Measurements from ENCODE around the gene AKNA. TPM values are rescaled to one million over a fixed set of nuclear protein-coding genes. Genes with fewer than 3 reads are reported as not detected.
"Not testable (repeated sequence)": the region's sequence is repeated elsewhere in the genome, so short reads cannot be mapped to it uniquely, and the experiment has no call there.

The AKNA gene
- total RNA-seq, 1 experiment from 2014 or later: 10.1 TPM

DNA sequence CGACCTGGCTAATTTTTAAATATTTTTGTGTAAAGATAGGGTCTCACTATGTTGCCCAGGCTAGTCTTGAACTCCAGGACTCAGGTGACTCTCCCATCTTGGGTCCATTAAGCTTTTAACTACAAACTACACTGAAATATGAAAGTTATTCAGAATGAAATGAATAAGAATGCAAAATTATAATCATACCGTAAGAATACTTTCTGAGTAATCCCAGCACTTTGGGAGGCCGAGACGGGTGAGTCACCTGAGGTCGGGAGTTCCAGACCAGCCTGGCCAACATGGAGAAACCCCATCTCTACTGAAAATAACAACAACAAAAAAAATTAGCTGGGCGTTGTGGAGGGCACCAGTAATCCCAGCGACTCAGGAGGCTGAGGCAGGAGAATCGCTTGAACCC lies 66.0 kb downstream of the AKNA start:
- Histone ChIP-seq H3K27me3 (ENCODE audit: control insufficient read depth, insufficient read depth, low read length) (no peaks in the 10 kb centered on the region), H3K4me3 (ENCODE audit: low read depth in 2 of 2, low read length in 2 of 2) (no peak overlapping the region), H3K4me1 (ENCODE audit: control insufficient read depth, insufficient read depth, low read length) (no peaks in the 10 kb centered on the region), H3K36me3 (ENCODE audit: control insufficient read depth, insufficient read depth, low read length) (no peaks in the 10 kb centered on the region), H3K27ac (ENCODE audit: low read length) (no peak overlapping the region), H3K9me3 (ENCODE audit: control insufficient read depth, insufficient read depth, low read depth, low read length) (no peaks in the 10 kb centered on the region)
- in situ Hi-C loops (cut with HindIII; ENCODE audit: low pct_unique_long_range_greater_than_20kb, low sequenced_read_pairs) (no loop called here), intact Hi-C loops (cut with micrococcal nuclease; ENCODE audit: unreplicated experiment) (no loop called here)
- ATAC-seq: no peak
- TF ChIP-seq, protein P1, sequence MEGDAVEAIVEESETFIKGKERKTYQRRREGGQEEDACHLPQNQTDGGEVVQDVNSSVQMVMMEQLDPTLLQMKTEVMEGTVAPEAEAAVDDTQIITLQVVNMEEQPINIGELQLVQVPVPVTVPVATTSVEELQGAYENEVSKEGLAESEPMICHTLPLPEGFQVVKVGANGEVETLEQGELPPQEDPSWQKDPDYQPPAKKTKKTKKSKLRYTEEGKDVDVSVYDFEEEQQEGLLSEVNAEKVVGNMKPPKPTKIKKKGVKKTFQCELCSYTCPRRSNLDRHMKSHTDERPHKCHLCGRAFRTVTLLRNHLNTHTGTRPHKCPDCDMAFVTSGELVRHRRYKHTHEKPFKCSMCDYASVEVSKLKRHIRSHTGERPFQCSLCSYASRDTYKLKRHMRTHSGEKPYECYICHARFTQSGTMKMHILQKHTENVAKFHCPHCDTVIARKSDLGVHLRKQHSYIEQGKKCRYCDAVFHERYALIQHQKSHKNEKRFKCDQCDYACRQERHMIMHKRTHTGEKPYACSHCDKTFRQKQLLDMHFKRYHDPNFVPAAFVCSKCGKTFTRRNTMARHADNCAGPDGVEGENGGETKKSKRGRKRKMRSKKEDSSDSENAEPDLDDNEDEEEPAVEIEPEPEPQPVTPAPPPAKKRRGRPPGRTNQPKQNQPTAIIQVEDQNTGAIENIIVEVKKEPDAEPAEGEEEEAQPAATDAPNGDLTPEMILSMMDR (IDR thresholded peaks at IDR 0.05): no peak
- TF ChIP-seq POLR2AphosphoS5 (IDR thresholded peaks at IDR 0.05; ENCODE audit: low read depth, low read length) (no peak), TCF7L2 (IDR thresholded peaks at IDR 0.05; ENCODE audit: low read depth, low read length) (no peak), SIN3A (IDR thresholded peaks at IDR 0.05; ENCODE audit: borderline replicate concordance, insufficient read depth, low read depth, low read length) (no peak)
- TF ChIP-seq, protein P2, sequence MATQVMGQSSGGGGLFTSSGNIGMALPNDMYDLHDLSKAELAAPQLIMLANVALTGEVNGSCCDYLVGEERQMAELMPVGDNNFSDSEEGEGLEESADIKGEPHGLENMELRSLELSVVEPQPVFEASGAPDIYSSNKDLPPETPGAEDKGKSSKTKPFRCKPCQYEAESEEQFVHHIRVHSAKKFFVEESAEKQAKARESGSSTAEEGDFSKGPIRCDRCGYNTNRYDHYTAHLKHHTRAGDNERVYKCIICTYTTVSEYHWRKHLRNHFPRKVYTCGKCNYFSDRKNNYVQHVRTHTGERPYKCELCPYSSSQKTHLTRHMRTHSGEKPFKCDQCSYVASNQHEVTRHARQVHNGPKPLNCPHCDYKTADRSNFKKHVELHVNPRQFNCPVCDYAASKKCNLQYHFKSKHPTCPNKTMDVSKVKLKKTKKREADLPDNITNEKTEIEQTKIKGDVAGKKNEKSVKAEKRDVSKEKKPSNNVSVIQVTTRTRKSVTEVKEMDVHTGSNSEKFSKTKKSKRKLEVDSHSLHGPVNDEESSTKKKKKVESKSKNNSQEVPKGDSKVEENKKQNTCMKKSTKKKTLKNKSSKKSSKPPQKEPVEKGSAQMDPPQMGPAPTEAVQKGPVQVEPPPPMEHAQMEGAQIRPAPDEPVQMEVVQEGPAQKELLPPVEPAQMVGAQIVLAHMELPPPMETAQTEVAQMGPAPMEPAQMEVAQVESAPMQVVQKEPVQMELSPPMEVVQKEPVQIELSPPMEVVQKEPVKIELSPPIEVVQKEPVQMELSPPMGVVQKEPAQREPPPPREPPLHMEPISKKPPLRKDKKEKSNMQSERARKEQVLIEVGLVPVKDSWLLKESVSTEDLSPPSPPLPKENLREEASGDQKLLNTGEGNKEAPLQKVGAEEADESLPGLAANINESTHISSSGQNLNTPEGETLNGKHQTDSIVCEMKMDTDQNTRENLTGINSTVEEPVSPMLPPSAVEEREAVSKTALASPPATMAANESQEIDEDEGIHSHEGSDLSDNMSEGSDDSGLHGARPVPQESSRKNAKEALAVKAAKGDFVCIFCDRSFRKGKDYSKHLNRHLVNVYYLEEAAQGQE (IDR thresholded peaks at IDR 0.05; ENCODE audit: insufficient read depth in 1 of 2, low read depth in 2 of 2, low read length in 1 of 2): no peak
- no TSS peak for BruUV-seq (replicated peaks)
- ChIA-PET CTCF (no interaction called here), POLR2A (no interaction called here)
- no peak for DNase-seq (ENCODE audit: low read depth, low spot score)

DNA sequence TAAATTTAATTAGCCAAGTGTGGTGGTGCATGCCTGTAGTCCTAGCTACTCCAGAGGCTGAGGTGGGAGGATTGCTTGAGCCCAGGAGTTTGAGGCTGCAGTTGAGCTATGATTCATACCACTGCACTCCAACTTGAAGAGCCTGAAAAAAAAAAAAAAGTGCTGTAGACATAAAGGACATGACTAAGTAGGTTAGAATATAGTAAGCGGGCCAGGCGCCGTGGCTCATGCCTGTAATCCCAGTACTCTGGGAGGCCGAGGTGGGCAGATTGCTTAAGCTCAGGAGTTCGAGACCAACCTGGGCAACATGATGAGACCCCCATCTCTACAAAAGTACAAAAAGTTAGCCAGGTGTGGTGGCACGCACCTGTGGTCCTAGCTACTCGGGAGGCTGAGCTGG lies 67.1 kb downstream of the AKNA start:
- H3K4me1 ChIP-seq (ENCODE audit: control insufficient read depth, insufficient read depth, low read length); BruUV-seq (replicated peaks); H3K27ac ChIP-seq (ENCODE audit: low read length); H3K27me3 ChIP-seq (ENCODE audit: control insufficient read depth, insufficient read depth, low read length); DNase-seq (ENCODE audit: low read depth, low spot score); ATAC-seq; intact Hi-C loops (cut with micrococcal nuclease; ENCODE audit: unreplicated experiment); H3K9me3 ChIP-seq (ENCODE audit: control insufficient read depth, insufficient read depth, low read depth, low read length); H3K4me3 ChIP-seq (ENCODE audit: low read depth in 2 of 2, low read length in 2 of 2); H3K36me3 ChIP-seq (ENCODE audit: control insufficient read depth, insufficient read depth, low read length); in situ Hi-C loops (cut with HindIII; ENCODE audit: low pct_unique_long_range_greater_than_20kb, low sequenced_read_pairs); POLR2A ChIA-PET: not testable (repeated sequence)
- CTCF ChIA-PET: interaction anchor here (0.7 kb wide), 1 partner anchor 220 kb away, joined by 3 read pairs; no protein-coding TSS in a partner anchor

DNA sequence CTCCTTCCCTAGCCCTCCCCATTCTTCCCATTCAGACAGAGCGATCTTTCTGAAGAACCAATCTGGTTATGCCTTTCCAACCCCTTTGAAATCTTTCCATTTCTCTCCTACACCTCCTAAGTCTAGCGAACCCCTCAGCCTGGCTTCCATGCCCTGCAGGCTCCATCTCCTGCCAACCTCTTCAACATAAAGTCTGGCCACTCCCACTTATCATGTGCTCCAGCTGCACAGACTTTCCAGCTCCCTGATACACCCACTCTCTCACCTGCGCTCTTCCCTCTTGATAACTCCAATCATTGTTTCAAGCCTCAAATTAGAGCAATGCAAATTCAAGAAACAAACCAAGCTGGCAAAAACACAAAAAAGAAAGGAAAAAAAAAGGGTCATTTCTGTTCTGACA lies 68.6 kb downstream of the AKNA start:
- Histone ChIP-seq H3K9me3 (ENCODE audit: control insufficient read depth, insufficient read depth, low read depth, low read length) (no peaks in the 10 kb centered on the region), H3K36me3 (ENCODE audit: control insufficient read depth, insufficient read depth, low read length) (no peaks in the 10 kb centered on the region), H3K4me3 (ENCODE audit: low read depth in 2 of 2, low read length in 2 of 2) (no peak overlapping the region), H3K27ac (ENCODE audit: low read length) (no peak overlapping the region), H3K4me1 (ENCODE audit: control insufficient read depth, insufficient read depth, low read length) (no peaks in the 10 kb centered on the region), H3K27me3 (ENCODE audit: control insufficient read depth, insufficient read depth, low read length) (no peaks in the 10 kb centered on the region)
- ChIA-PET POLR2A (no interaction called here), CTCF (no interaction called here)
- ATAC-seq: no peak
- DNase-seq (ENCODE audit: low read depth, low spot score): no peak
- intact Hi-C loops (cut with micrococcal nuclease; ENCODE audit: unreplicated experiment) (no loop called here), in situ Hi-C loops (cut with HindIII; ENCODE audit: low pct_unique_long_range_greater_than_20kb, low sequenced_read_pairs) (no loop called here)
- no peak for TF ChIP-seq POLR2AphosphoS5 (IDR thresholded peaks at IDR 0.05; ENCODE audit: low read depth, low read length)
- TF ChIP-seq, protein P2 (IDR thresholded peaks at IDR 0.05; ENCODE audit: insufficient read depth in 1 of 2, low read depth in 2 of 2, low read length in 1 of 2): no peak
- TF ChIP-seq, protein P1 (IDR thresholded peaks at IDR 0.05): no peak
- TF ChIP-seq TCF7L2 (IDR thresholded peaks at IDR 0.05; ENCODE audit: low read depth, low read length): no peak
- no peak for TF ChIP-seq SIN3A (IDR thresholded peaks at IDR 0.05; ENCODE audit: borderline replicate concordance, insufficient read depth, low read depth, low read length)
- BruUV-seq (replicated peaks): no TSS peak
